Smooth muscle cell (in vitro differentiated cells): ENCODE data around the gene MRGPRF. TPM values are rescaled to one million over a fixed set of nuclear protein-coding genes. Genes with fewer than 3 reads are reported as not detected.

Experiments
- DNase-seq: peaks from one replicate; lab custom pipeline; 2025; ENCODE audit not compliant: unreplicated experiment; lab: John Stamatoyannopoulos, UW
- H2AFZ ChIP-seq: fragments of 200-600 bp; sonication (generic); 2 replicates; pipeline ENCODE4 v1.6.0; 2016; ENCODE audit warnings: antibody characterized with exemption, low read depth, mild to moderate bottlenecking
- H3F3A ChIP-seq: fragments of 200-600 bp; sonication (generic); 2 replicates; pipeline ENCODE4 v1.6.0; 2017; ENCODE audit warnings: antibody characterized with exemption, low read depth
- H3K27ac ChIP-seq: fragments of 200-600 bp; sonication (generic); 2 replicates; pipeline ENCODE4 v1.5.1; 2016; ENCODE audit warnings: low read depth, mild to moderate bottlenecking
- H3K27me3 ChIP-seq: fragments of 200-600 bp; sonication (generic); 2 replicates; pipeline ENCODE4 v1.6.1; 2016; ENCODE audit warnings: low read depth, mild to moderate bottlenecking
- H3K36me3 ChIP-seq: fragments of 200-600 bp; sonication (generic); 2 replicates; pipeline ENCODE4 v1.5.1; 2016; ENCODE audit warnings: low read depth
- H3K4me1 ChIP-seq: fragments of 200-600 bp; sonication (generic); 2 replicates; pipeline ENCODE4 v1.5.1; 2016; ENCODE audit warnings: low read depth
- H3K4me2 ChIP-seq: fragments of 200-600 bp; sonication (generic); 2 replicates; pipeline ENCODE4 v1.6.0; 2016; ENCODE audit warnings: mild to moderate bottlenecking
- H3K4me3 ChIP-seq: fragments of 200-600 bp; sonication (generic); 2 replicates; pipeline ENCODE4 v1.5.1; 2016; ENCODE audit warnings: mild to moderate bottlenecking
- H3K79me2 ChIP-seq: fragments of 200-600 bp; sonication (generic); 2 replicates; pipeline ENCODE4 v1.6.0; 2016; ENCODE audit warnings: low read depth, mild to moderate bottlenecking
- H3K9ac ChIP-seq: fragments of 200-600 bp; sonication (generic); 2 replicates; pipeline ENCODE4 v1.6.0; 2016; ENCODE audit warnings: low read depth
- H3K9me3 ChIP-seq: fragments of 200-600 bp; sonication (generic); replicated peaks from 2 replicates; pipeline ENCODE4 v1.5.1; 2016; ENCODE audit warnings: low read depth
- H4K20me1 ChIP-seq: fragments of 200-600 bp; sonication (generic); 2 replicates; pipeline ENCODE4 v1.6.0; 2016; ENCODE audit warnings: low read depth
- WGBS: methylation state at CpG from one replicate; pipeline ENCODE4 v1.1.7; 2016; ENCODE audit warnings: low lambda C conversion rate; 5-methylcytosine and 5-hydroxymethylcytosine counted together
- polyA plus RNA-seq: library from polyadenylated mRNA; unstranded; fragments of >200 nt; fragmentation: Nextera tagmentation; extraction: Ambion mirVana; gene quantifications from 2 replicates; pipeline ENCODE4 v1.2.1, GENCODE V29; 2016
- total RNA-seq: library from RNA; depleted of rRNA; stranded (reverse); fragments of >200 nt; gene quantifications from 2 replicates; pipeline ENCODE4 v1.2.3, GENCODE V29; 2014
- TF ChIP-seq, protein P1 (sequence below): fragments of 200-600 bp; sonication (generic); IDR thresholded peaks from 2 replicates; pipeline ENCODE4 v1.5.1; 2017; ENCODE audit warnings: borderline replicate concordance, mild to moderate bottlenecking, antibody characterized with exemption; ENCODE audit not compliant: insufficient read depth, poor library complexity, severe bottlenecking

Gene MRGPRF
- total and polyA plus RNA-seq, 2 experiments from 2014 or later = 6.7 to 17.2 TPM

- Histone ChIP-seq H4K20me1 (no peaks in the 10 kb centered on the region), H3K27ac (no peak overlapping the region), H2AFZ (peak overlapping the region; percentile 23), H3K4me3 (no peak overlapping the region), H3F3A (peaks cover 13% of the 10 kb centered on the region), H3K4me1 (no peaks in the 10 kb centered on the region), H3K9ac (no peak overlapping the region), H3K27me3 (no peaks in the 10 kb centered on the region), H3K79me2 (no peaks in the 10 kb centered on the region), H3K9me3 (no peaks in the 10 kb centered on the region), H3K36me3 (no peaks in the 10 kb centered on the region), H3K4me2 (peak overlapping the region; percentile 16)
- DNase-seq = no peak
- WGBS = 45% methylated on average over 13 of the region's 13 CpGs
- TF ChIP-seq, protein P1, sequence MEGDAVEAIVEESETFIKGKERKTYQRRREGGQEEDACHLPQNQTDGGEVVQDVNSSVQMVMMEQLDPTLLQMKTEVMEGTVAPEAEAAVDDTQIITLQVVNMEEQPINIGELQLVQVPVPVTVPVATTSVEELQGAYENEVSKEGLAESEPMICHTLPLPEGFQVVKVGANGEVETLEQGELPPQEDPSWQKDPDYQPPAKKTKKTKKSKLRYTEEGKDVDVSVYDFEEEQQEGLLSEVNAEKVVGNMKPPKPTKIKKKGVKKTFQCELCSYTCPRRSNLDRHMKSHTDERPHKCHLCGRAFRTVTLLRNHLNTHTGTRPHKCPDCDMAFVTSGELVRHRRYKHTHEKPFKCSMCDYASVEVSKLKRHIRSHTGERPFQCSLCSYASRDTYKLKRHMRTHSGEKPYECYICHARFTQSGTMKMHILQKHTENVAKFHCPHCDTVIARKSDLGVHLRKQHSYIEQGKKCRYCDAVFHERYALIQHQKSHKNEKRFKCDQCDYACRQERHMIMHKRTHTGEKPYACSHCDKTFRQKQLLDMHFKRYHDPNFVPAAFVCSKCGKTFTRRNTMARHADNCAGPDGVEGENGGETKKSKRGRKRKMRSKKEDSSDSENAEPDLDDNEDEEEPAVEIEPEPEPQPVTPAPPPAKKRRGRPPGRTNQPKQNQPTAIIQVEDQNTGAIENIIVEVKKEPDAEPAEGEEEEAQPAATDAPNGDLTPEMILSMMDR = no peak
These were observed 14.6 kb downstream of the MRGPRF start for GRCh38 chr11:68998390-68998911.

- H3K9me3 ChIP-seq = no peaks in the 10 kb centered on the region
- H3K4me3 ChIP-seq = no peak overlapping the region
- no peaks in the 10 kb centered on the region for H3K4me1 ChIP-seq
- H3K36me3 ChIP-seq = no peaks in the 10 kb centered on the region
- H3K27ac ChIP-seq = no peak overlapping the region
- H3K4me2 ChIP-seq = peak overlapping the region; percentile 16
- no peaks in the 10 kb centered on the region for H3K27me3 ChIP-seq
- H3K9ac ChIP-seq = no peak overlapping the region
- H3K79me2 ChIP-seq = no peaks in the 10 kb centered on the region
- peak overlapping the region; percentile 23 for H2AFZ ChIP-seq
- TF ChIP-seq, protein P1 = no peak
- no peak for DNase-seq
- H4K20me1 ChIP-seq = no peaks in the 10 kb centered on the region
- peaks cover 13% of the 10 kb centered on the region for H3F3A ChIP-seq
These were observed 15.1 kb downstream of the MRGPRF start for GRCh38 chr11:68997995-68998348.

DNA sequence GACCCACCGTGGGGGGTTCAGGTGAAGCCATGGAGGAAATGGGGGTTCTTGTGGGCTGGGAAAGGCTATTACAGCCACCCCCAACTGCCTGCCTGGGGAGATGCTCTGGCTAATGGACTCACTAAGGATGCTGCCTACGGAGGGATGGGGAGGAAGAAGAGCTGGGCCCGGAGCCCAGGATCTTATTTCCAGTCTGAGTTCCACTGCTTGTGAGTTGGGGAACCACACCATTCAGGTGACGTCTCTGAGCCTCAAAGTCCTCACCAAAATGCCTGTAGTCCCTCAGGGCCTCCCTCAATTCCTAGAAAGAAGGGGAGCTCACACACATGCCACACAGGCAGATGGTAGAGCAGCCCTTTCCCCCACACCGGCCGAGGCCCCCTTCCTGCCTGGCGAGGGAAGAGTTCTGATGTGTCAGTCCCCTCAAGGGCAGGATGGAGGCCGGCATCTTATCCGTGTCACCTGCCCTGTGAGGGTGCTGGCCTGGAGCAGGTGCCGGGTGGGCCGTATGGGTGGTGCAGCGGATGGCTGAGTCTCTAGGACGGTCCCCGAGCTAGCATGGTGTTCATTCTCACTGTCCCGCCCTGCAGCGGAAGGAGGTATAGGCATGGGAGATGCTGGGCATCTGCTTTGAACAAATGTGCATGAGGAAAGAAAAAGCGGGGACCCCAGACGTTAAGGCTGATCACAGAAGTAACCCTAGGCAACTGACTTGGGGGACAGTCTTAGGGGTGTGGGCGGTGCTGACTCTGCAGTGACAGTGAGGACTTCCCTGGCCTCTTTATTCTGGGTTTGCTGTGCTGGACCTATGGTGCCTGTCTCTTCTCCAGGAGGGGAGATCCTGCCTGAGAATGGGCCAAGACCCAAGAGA is 15.7 kb downstream of the MRGPRF start:
- Histone ChIP-seq H3F3A (peaks cover 13% of the 10 kb centered on the region), H3K27ac (no peak overlapping the region), H3K9ac (no peak overlapping the region), H4K20me1 (no peaks in the 10 kb centered on the region), H3K36me3 (no peaks in the 10 kb centered on the region), H3K4me2 (no peak overlapping the region), H3K4me3 (no peak overlapping the region), H3K27me3 (no peaks in the 10 kb centered on the region), H3K9me3 (no peaks in the 10 kb centered on the region), H3K4me1 (no peaks in the 10 kb centered on the region), H2AFZ (no peak overlapping the region), H3K79me2 (no peaks in the 10 kb centered on the region)
- DNase-seq = no peak
- WGBS = 90% methylated on average over 19 of the region's 19 CpGs
- TF ChIP-seq, protein P1 = no peak
